D721Med (cell line): ENCODE measurements around the gene CTNS.

Source experiments
- DNase-seq: peaks from one replicate; pipeline ENCODE4 v3.0.0; 2011; ENCODE audit warnings: low spot score; ENCODE audit not compliant: insufficient read length
- FAIRE-seq: peaks from 2 replicates; lab custom pipeline; 2011; peaks lifted over from hg19 to GRCh38; lab: Jason Lieb, UNC
- TF ChIP-seq, protein P1 (sequence below): IDR thresholded peaks from 2 replicates; pipeline ENCODE4 v1.5.1; 2012; ENCODE audit warnings: mild to moderate bottlenecking, control low read depth; ENCODE audit not compliant: insufficient read depth; ENCODE audit errors: missing control alignments

CTNS gene

DNA sequence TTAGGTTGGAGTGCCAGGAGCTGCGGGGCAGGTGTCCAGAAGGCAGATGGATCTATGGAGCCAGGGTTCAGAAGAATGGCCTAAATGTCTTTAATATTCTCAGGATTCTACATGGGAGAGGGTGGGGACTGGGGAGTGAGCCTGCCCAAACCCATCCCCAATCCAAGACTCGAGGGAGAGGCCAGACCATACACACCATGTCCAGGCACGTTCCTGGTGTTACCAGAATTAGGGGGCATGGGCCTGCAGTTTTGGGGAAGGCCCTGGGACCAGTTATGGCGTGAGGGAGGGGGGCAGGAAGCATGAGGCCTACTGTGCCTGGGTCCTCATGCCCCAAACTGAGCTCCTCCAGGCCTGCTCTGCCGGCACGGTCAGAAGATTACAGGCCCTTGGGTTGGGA, 30.0 kb downstream of the CTNS start:
- FAIRE-seq: no peak
- TF ChIP-seq, protein P1, sequence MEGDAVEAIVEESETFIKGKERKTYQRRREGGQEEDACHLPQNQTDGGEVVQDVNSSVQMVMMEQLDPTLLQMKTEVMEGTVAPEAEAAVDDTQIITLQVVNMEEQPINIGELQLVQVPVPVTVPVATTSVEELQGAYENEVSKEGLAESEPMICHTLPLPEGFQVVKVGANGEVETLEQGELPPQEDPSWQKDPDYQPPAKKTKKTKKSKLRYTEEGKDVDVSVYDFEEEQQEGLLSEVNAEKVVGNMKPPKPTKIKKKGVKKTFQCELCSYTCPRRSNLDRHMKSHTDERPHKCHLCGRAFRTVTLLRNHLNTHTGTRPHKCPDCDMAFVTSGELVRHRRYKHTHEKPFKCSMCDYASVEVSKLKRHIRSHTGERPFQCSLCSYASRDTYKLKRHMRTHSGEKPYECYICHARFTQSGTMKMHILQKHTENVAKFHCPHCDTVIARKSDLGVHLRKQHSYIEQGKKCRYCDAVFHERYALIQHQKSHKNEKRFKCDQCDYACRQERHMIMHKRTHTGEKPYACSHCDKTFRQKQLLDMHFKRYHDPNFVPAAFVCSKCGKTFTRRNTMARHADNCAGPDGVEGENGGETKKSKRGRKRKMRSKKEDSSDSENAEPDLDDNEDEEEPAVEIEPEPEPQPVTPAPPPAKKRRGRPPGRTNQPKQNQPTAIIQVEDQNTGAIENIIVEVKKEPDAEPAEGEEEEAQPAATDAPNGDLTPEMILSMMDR: no peak
- no peak for DNase-seq

DNA sequence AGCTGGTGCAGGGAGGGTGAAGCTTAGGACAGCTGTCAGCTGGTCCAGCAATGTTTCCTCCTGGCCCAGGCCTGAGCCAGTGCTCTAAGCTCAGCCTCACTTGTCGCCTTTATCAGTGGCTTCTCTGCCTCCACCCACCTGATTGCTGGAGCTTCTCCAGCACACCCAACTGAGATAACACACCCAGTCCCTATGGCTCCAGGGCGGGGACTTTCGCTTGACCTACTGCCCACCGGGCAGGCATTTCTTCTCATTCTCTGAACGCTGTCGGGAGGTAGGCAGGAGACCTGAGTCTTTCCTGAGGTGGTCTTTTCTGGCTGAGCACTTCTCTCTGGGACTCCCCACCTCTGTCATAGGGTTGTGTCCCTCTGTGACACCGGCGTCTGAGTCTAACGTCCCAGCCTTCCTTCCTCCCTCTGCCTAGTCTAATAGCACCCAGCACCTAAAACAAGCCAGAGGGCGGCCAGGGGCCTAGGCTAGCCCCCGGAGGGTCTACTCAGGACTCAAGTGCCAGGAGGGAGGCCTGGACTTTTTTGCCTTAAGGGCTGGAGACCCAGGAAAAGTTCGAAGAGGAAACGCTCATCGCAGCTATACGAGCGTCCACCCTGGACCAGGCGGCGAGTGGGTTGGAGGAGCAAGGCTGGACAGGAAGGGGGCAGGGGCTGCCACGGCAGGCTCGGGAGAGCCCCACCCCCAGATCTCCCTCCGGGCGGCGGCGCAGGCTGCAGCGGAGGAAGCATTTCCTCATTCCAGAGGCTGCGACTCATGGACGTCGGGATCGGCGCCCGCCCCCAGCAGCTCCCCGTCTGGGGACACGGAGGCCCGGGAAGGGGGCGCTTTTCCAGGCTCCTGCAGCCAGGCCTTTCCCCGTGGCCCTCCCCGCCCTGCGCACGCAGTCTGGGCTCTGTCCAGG, 31.1 kb downstream of the CTNS start:
- FAIRE-seq (no peak), DNase-seq (no peak)
- TF ChIP-seq, protein P1: no peak

DNA sequence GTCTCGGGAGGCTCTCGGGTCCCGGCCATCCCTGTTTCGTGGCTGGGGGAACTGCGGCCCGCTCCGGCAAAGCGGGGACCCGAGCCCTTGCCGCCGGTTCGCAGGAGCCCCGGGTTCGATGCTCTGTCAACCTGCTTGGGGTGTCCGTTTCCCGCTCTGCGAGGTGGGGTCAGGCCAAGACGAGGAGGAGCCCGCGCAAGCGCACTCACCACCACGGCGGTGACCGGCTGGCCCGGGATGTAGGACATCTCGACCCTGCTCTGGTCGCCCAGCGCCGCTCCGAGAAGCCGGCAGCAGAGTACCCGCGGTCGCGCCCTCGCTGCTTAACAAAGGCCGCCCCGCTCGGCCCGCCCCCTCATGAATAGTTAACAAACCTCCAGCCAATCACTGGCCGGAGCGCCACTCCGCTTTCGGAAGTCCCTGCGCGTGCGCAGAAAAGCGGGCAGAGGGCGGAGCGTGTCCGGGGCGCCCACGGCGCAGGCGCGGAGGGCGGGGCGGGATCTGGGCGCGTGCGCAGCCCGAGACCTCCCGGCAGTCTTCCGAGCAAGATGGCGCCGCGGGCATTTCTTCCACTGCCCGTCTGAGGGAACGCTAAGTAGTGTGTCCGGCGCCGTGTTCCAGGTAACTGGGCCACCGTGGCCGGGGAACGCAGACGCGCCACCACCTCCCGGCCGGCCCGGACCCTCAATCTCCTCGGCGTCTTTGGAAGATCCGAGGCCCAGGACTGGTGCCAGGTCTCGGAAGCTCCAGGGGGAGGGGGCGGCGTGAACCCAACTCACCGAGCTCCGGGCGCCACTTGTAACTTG, 31.9 kb downstream of the CTNS start, which contains the start of the genes EMC6 and TAX1BP3:
EMC6 (plus strand) TSS at position 534 of the 806 bp plus-strand sequence. CDS start 335 bp downstream, outside the sequence.
TAX1BP3 (minus strand) TSS at position 300 of the 806 bp plus-strand sequence; CDS start at position 248, 52 bp downstream.
- DNase-seq (peak; percentile 99), FAIRE-seq (no peak)
- TF ChIP-seq, protein P1: no peak

DNA sequence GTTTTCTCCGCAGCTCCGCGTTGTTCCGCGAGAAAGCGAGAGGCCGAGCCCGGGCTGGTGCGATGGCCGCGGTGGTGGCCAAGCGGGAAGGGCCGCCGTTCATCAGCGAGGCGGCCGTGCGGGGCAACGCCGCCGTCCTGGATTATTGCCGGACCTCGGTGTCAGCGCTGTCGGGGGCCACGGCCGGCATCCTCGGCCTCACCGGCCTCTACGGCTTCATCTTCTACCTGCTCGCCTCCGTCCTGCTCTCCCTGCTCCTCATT, 32.5 kb downstream of the CTNS start:
- TF ChIP-seq, protein P1: no peak
- DNase-seq: no peak
- FAIRE-seq: no peak

DNA sequence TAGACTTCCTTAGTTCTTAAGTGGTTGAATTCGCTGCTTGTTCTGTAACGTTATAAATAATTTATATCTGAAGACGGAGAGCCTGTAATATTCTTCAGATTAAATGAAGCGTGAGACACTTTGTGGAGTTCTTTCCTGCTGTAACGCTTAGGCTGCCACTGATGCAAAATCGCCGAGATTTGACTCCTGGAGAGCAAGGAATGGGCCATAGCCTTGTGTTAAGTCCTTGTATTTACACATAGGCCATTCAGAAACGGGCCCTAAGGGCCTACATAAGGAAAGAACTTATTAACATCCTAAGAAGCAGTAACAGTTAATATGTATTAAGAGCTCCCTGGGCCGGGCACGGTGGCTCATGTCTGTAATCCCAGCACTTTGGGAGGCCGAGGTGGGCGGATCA, 33.0 kb downstream of the CTNS start:
- TF ChIP-seq, protein P1: no peak
- no peak for FAIRE-seq

DNA sequence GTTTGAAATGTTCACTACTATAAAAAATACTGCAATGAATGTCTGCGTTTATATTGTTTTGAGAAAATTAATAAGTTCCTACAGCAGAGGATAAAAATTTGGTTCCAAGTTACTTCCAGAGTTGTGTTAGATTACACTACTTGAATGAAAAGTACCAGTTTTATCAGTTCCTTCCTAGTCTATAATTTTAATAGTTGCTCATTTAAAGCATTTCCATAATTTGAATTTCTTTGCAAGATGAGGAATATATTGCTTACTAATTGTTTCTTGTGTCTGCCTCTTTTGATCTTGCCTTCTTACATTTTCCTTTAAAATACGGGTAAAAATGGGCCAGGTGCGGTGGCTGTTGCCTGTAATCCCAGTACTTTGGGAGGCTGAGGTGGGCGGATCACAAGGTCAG, 36.0 kb downstream of the CTNS start:
- TF ChIP-seq, protein P1: no peak
- no peak for FAIRE-seq
- no peak for DNase-seq

More for the DNA sequence above, 33.0 kb downstream of the CTNS start:
- no peak for DNase-seq

DNA sequence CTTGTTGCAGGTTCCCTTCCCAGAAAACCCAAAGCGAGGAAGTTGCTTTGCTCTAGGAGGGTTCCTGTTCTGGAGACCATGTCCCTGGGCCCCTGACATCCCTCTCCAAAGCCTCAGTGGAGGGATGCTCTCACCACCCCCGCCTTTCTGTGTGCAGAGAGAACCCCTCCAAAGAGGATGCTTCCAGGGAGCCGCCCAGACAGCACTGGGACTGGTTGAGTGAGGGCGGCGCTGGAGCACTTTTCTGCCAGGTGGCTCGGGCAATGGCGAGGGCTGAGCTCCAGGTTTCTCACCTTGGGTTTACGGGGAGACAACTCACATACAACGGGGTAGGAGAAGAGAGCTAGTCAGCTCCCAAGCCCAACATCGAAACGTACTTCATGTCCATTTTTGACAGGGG, 39.3 kb downstream of the CTNS start:
- DNase-seq (no peak), FAIRE-seq (no peak)
- TF ChIP-seq, protein P1: no peak
